Measurements from ENCODE around the gene LRRC32.

LRRC32 gene

GRCh38 chr11:76661834-76662434, 8.6 kb downstream of the LRRC32 start:
- DNase-seq, result no peak

GRCh38 chr11:76661306-76661751, 9.2 kb downstream of the LRRC32 start:
- DNase-seq, result no peak

- DNase-seq, result no peak
Observed at GRCh38 chr11:76660533-76661305, 9.8 kb downstream of the LRRC32 start.

GRCh38 chr11:76659672-76660532, 10.6 kb downstream of the LRRC32 start:
- no peak for DNase-seq

- DNase-seq, result no peak
Observed at GRCh38 chr11:76658651-76659650, 11.6 kb downstream of the LRRC32 start.

GRCh38 chr11:76658231-76658630, 12.3 kb downstream of the LRRC32 start:
- DNase-seq, result no peak

- no peak for DNase-seq
Observed at GRCh38 chr11:76657187-76658170, 13.1 kb downstream of the LRRC32 start.

GRCh38 chr11:76656571-76657081, 13.9 kb downstream of the LRRC32 start:
- no peak for DNase-seq

- DNase-seq, result no peak
Observed at GRCh38 chr11:76656050-76656531, 14.5 kb downstream of the LRRC32 start.

- no peak for DNase-seq
Observed at GRCh38 chr11:76655501-76656049, 15.0 kb downstream of the LRRC32 start.

GRCh38 chr11:76654980-76655379, 15.6 kb downstream of the LRRC32 start:
- no peak for DNase-seq

GRCh38 chr11:76654298-76654851, 16.2 kb downstream of the LRRC32 start:
- DNase-seq, result no peak

GRCh38 chr11:76653674-76654284, 16.8 kb downstream of the LRRC32 start:
- DNase-seq, result no peak

GRCh38 chr11:76653012-76653673, 17.4 kb downstream of the LRRC32 start:
- no peak for DNase-seq

GRCh38 chr11:76649851-76650372, 20.6 kb downstream of the LRRC32 start:
- no peak for DNase-seq

- no peak for DNase-seq
Observed at GRCh38 chr11:76649011-76649410, 21.5 kb downstream of the LRRC32 start.

GRCh38 chr11:76648061-76648460, 22.5 kb downstream of the LRRC32 start:
- DNase-seq, result no peak

- DNase-seq, result no peak
Observed at GRCh38 chr11:76646882-76647534, 23.5 kb downstream of the LRRC32 start.
